Panc1 (cell line): Measurements from ENCODE around the gene SBDS.
"Not testable (repeated sequence)": the region's sequence is repeated elsewhere in the genome, so short reads cannot be mapped to it uniquely, and the experiment has no call there.

Source experiments
- CTCF ChIP-seq: fragments of 450-650 bp; IDR thresholded peaks from 2 replicates; pipeline ENCODE4 v1.5.1; 2017; ENCODE audit warnings: mild to moderate bottlenecking
- POLR2AphosphoS5 ChIP-seq: IDR thresholded peaks from 2 replicates; pipeline ENCODE4 v1.6.1; 2012; ENCODE audit warnings: mild to moderate bottlenecking, low read depth, low read length, moderate library complexity
- REST ChIP-seq, 2 experiments: IDR thresholded peaks; 2 replicates each; pipeline ENCODE4 v1.6.1; 2011 to 2012; ENCODE audit warnings: low read depth in 2 of 2, control low read depth in 1 of 2, low read length in 1 of 2, mild to moderate bottlenecking in 1 of 2, moderate library complexity in 1 of 2; ENCODE audit not compliant: insufficient read depth in 1 of 2
- TCF7L2 ChIP-seq: IDR thresholded peaks from 2 replicates; pipeline ENCODE4 v1.6.1; 2011; ENCODE audit warnings: mild to moderate bottlenecking, low read depth, low read length, inconsistent platforms

GRCh38 chr7:67036432-67037395 is 41.3 kb upstream of the SBDS start:
- TF ChIP-seq CTCF; REST (IDR thresholded peaks at IDR 0.05; ENCODE audit: insufficient read depth in 1 of 2, low read depth in 2 of 2, low read length in 1 of 2); TCF7L2; POLR2AphosphoS5: not testable (repeated sequence)
